ENCODE data around the gene PNPLA6. TPM values are rescaled to one million over a fixed set of nuclear protein-coding genes. Genes with fewer than 3 reads are reported as not detected.

The PNPLA6 gene
- total and polyA plus RNA-seq, 2 of the 13 experiments (the other 11 are each of a cell fraction or from before 2014, with no cell fraction given) = 24.9 to 28.2 TPM

GRCh38 chr19:7489609-7490044 is 45.9 kb upstream of the PNPLA6 start:
- no peaks in the 10 kb centered on the region for H3K79me2 ChIP-seq (ENCODE audit: insufficient read depth, low read length)
- H2AFZ ChIP-seq (ENCODE audit: low read length) = no peak overlapping the region
- POLR2A ChIA-PET = interaction anchor here (0.7 kb wide), 1 partner anchor 515 kb away, joined by 3 read pairs; no protein-coding TSS in a partner anchor
- DNase-seq (ENCODE audit: low spot score) (no peak), ATAC-seq (no peak), FAIRE-seq (peak; percentile 56)
- in situ Hi-C loops (cut with HindIII; ENCODE audit: extremely low pct_ligation_motif_present, low pct_unique_long_range_greater_than_20kb) (no loop called here), intact Hi-C loops (cut with micrococcal nuclease; ENCODE audit: unreplicated experiment) (loop anchor here (10.0 kb wide), 1 partner anchor 95 kb away; no protein-coding TSS in a partner anchor)
- no peak overlapping the region; the same call in 1 of the 2 replicates for H3K9ac ChIP-seq (ENCODE audit: insufficient read depth, low read depth, low read length)
- H3K27me3 ChIP-seq (ENCODE audit: control insufficient read depth in 1 of 2, insufficient read depth in 2 of 2, low read length in 2 of 2) = no peaks in the 10 kb centered on the region
- WGBS (ENCODE audit: low lambda C conversion rate) = 34% methylated on average over 11 of the region's 11 CpGs
- H3K4me1 ChIP-seq (ENCODE audit: insufficient read depth, low read length) = peaks cover 59% of the 10 kb centered on the region
- BruUV-seq (replicated peaks) = no TSS peak
- H3K27ac ChIP-seq (ENCODE audit: extremely low read length, insufficient read depth, low read length) = peak overlapping the region; percentile 45
- no peaks in the 10 kb centered on the region for H4K20me1 ChIP-seq (ENCODE audit: insufficient read depth, low read length)
- no peaks in the 10 kb centered on the region for H3K36me3 ChIP-seq (replicated peaks in 1 of 2; ENCODE audit: control insufficient read depth in 1 of 2, insufficient read depth in 2 of 2, low read length in 2 of 2)
- no peak overlapping the region for H3K4me3 ChIP-seq (replicated peaks in 1 of 3; ENCODE audit: insufficient read depth in 1 of 3, low read depth in 2 of 3, low read length in 3 of 3)
- no peaks in the 10 kb centered on the region for H3K9me3 ChIP-seq (ENCODE audit: low read length)
- peak overlapping the region; percentile 53 for H3K4me2 ChIP-seq (ENCODE audit: low read depth, low read length)
- CTCF ChIA-PET (ENCODE audit: low intra/inter-chr PET ratio, low total read pairs) = no interaction called here
- TF ChIP-seq, protein P1, sequence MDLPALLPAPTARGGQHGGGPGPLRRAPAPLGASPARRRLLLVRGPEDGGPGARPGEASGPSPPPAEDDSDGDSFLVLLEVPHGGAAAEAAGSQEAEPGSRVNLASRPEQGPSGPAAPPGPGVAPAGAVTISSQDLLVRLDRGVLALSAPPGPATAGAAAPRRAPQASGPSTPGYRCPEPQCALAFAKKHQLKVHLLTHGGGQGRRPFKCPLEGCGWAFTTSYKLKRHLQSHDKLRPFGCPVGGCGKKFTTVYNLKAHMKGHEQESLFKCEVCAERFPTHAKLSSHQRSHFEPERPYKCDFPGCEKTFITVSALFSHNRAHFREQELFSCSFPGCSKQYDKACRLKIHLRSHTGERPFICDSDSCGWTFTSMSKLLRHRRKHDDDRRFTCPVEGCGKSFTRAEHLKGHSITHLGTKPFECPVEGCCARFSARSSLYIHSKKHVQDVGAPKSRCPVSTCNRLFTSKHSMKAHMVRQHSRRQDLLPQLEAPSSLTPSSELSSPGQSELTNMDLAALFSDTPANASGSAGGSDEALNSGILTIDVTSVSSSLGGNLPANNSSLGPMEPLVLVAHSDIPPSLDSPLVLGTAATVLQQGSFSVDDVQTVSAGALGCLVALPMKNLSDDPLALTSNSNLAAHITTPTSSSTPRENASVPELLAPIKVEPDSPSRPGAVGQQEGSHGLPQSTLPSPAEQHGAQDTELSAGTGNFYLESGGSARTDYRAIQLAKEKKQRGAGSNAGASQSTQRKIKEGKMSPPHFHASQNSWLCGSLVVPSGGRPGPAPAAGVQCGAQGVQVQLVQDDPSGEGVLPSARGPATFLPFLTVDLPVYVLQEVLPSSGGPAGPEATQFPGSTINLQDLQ (CRISPR knock-in tag; IDR thresholded peaks at IDR 0.05) = no peak
- TF ChIP-seq RARA (CRISPR knock-in tag; IDR thresholded peaks at IDR 0.05) (0 out of 2 replicates have a peak, but pooled peaks have one; percentile 31), ATF4 (CRISPR knock-in tag; IDR thresholded peaks at IDR 0.05) (no peak), ZNF556 (CRISPR knock-in tag; IDR thresholded peaks at IDR 0.05; ENCODE audit: borderline replicate concordance) (0 out of 2 replicates have a peak, but pooled peaks have one; percentile 40), ONECUT2 (CRISPR knock-in tag; IDR thresholded peaks at IDR 0.05) (peak; percentile 67; the same call in 1 of the 2 replicates), CHD2 (IDR thresholded peaks at IDR 0.05; ENCODE audit: low read depth, low read length) (no peak), BRD4 (CRISPR knock-in tag; IDR thresholded peaks at IDR 0.05) (0 out of 2 replicates have a peak, but pooled peaks have one; percentile 26), ZNF512 (CRISPR knock-in tag; IDR thresholded peaks at IDR 0.05) (no peak), PITX1 (CRISPR knock-in tag; IDR thresholded peaks at IDR 0.05) (peak; percentile 21; the same call in 1 of the 2 replicates), ELF3 (CRISPR knock-in tag; IDR thresholded peaks at IDR 0.05) (peak; percentile 68), SAP130 (CRISPR knock-in tag; IDR thresholded peaks at IDR 0.05; ENCODE audit: low read depth) (peak; percentile 42; the same call in 1 of the 2 replicates), HNF4A (CRISPR knock-in tag; IDR thresholded peaks at IDR 0.05) (peak; percentile 75)
- TF ChIP-seq, protein P2, sequence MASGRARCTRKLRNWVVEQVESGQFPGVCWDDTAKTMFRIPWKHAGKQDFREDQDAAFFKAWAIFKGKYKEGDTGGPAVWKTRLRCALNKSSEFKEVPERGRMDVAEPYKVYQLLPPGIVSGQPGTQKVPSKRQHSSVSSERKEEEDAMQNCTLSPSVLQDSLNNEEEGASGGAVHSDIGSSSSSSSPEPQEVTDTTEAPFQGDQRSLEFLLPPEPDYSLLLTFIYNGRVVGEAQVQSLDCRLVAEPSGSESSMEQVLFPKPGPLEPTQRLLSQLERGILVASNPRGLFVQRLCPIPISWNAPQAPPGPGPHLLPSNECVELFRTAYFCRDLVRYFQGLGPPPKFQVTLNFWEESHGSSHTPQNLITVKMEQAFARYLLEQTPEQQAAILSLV (CRISPR knock-in tag; IDR thresholded peaks at IDR 0.05; ENCODE audit: borderline replicate concordance) = no peak
- TF ChIP-seq, protein P3, sequence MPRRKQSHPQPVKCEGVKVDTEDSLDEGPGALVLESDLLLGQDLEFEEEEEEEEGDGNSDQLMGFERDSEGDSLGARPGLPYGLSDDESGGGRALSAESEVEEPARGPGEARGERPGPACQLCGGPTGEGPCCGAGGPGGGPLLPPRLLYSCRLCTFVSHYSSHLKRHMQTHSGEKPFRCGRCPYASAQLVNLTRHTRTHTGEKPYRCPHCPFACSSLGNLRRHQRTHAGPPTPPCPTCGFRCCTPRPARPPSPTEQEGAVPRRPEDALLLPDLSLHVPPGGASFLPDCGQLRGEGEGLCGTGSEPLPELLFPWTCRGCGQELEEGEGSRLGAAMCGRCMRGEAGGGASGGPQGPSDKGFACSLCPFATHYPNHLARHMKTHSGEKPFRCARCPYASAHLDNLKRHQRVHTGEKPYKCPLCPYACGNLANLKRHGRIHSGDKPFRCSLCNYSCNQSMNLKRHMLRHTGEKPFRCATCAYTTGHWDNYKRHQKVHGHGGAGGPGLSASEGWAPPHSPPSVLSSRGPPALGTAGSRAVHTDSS (CRISPR knock-in tag; conservative IDR thresholded peaks at IDR 0.05) = no peak

Data from HepG2 (cell line).